Endometrial microvascular endothelial cells (primary cell): ENCODE measurements around the gene KLHDC7B. TPM values are rescaled to one million over a fixed set of nuclear protein-coding genes. Genes with fewer than 3 reads are reported as not detected.
"Not testable (repeated sequence)": the region's sequence is repeated elsewhere in the genome, so short reads cannot be mapped to it uniquely, and the experiment has no call there.

Experiments
- in situ Hi-C: cut with HindIII; loops from 2 replicates; pipeline ENCODE4 v1.10.0; 2017; ENCODE audit warnings: low sequenced_read_pairs, low pct_unique_long_range_greater_than_20kb; ENCODE audit errors: inconsistent ontology term
- total RNA-seq: library from RNA; depleted of rRNA; stranded (reverse); fragments of >200 nt; gene quantifications from one replicate; pipeline ENCODE4 v1.2.3, GENCODE V29; 2015; ENCODE audit errors: inconsistent ontology term

KLHDC7B gene
- total RNA-seq, 1 donor from 2014 or later, result not detected

GRCh38 chr22:50516068-50516467 lies 29.6 kb upstream of the KLHDC7B start:
- in situ Hi-C loops, result no loop called here

DNA sequence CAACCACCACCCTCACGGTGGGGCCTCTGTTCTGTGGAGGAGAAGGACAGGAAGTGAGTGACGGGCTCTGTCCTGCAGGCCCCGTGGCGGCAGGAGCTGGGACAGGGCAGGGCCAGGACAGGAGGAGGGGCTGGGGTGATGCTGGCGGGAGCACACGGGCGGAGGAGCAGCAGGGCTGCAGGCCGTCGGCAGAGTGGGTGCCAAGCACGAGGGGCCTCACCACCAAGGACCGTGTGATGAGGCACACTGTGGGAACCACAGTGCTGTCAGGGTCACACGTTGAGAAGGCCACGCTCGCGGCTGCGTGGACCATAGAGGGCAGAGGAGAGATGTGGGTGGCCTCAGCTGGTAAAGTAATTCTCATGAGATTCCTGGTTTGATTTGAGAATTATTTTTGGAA lies 28.8 kb upstream of the KLHDC7B start:
- in situ Hi-C loops, result no loop called here

- in situ Hi-C loops, result no loop called here
Measured at GRCh38 chr22:50517495-50518260, 28.0 kb upstream of the KLHDC7B start.

DNA sequence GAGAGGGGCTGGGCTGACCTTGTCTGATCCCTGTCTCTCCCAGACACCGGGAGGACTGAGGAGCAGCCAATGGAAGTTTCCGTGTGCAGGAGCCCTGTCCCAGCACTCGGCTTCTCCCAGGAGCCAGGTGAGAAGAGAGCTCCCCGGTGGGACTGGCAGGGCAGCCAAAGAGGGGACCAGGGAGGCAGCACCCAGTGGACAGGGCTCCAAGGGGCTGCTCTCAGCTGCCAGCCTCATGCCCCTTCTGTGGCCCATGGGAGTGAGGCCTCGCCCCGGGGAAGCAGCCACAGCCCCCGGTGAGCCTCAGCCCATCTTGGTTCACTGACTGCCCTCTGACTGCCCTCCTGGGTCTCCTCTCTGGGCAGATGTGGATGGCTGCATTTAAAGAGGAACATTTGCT lies 27.1 kb upstream of the KLHDC7B start:
- in situ Hi-C loops, result no loop called here

GRCh38 chr22:50519151-50519550 lies 26.5 kb upstream of the KLHDC7B start:
- in situ Hi-C loops, result no loop called here

DNA sequence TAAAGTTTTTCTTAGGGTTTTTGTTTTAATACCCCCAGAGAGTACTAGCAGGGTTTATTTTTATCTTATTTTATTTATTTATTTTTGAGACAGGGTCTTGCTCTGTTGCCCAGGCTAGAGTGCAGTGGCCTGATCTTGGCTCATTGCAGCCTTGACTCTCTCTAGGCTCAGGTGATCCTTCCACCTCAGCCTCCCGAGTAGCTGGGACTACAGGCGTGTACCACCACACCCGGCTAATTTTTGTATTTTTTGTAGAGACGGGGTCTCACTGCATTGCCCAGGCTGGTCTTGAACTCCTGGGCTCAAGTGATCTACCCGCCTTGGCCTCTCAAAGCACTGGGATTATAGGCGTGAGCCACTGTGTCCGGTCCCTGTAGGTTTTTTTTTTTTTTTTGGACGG lies 25.5 kb upstream of the KLHDC7B start:
- in situ Hi-C loops, result not testable (repeated sequence)

- in situ Hi-C loops, result no loop called here
Measured at GRCh38 chr22:50520826-50521453, 24.8 kb upstream of the KLHDC7B start.

GRCh38 chr22:50521710-50522109 lies 24.0 kb upstream of the KLHDC7B start:
- in situ Hi-C loops, result no loop called here

DNA sequence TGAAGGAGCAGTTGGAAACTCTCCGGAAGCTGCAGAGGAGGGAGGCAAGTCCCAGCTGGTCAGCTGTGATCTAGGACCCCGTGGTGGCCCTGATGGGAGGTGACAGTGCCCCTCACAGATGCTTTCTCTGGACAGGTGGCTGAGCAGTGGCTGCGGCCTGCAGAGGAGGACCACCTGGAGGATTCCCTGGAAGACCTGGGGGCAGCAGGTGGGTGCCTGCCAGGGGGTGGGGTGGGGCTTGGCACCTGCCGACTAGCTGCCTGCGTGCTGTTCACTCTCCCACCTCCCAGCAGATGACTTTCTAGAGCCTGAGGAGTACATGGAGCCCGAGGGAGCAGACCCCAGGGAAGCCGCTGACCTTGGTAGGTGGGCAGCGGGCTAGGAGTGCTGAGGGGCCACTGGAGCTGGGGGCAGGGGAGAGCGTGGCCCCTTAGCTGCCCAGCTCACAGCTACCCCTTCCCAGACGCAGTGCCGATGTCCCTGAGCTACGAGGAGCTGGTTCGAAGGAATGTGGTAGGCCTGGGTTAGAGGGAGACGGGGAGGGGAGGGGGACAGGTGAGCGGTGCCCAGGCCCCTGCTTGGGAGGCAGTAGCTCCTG lies 23.4 kb upstream of the KLHDC7B start:
- in situ Hi-C loops, result no loop called here

- in situ Hi-C loops, result no loop called here
Measured at GRCh38 chr22:50522806-50523438, 22.8 kb upstream of the KLHDC7B start.

DNA sequence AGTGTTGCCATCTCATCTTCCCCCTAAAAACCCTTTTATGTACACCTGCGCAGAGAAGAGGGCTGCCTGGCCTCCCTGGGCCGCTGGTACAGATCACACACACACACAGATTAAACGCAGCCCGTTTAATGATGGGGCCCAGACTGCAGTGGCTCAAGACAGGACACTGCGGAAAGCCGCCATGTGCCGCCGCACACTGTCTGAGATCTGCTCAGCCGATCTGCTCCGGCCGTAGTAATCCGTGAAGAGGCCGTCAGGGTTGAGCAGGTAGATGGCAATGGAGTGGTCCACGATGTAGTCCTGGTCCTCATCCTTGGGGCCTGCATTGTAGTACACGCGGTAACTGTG lies 22.3 kb upstream of the KLHDC7B start:
- in situ Hi-C loops, result no loop called here

GRCh38 chr22:50523806-50524675 lies 21.7 kb upstream of the KLHDC7B start:
- in situ Hi-C loops, result no loop called here

DNA sequence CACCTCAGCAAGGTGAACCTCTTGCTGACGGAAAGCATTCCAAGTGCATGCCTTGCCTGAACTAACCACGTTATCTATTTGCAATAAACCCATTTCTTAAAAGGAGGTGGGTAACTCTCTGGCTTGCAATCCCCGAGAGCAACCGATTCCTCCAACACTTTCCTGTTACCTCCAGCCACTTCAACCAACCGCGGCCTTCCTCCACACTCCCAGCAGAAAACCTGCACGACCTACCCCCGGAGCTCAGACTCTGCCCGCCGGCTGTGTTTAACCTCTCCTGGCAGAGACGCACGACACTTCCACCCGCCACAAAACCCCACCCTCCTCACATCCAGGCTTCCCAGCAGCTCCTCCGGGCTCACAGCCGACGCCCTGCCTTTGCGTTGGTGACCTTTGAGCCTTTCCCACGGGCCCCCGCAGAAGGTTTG lies 21.0 kb upstream of the KLHDC7B start:
- in situ Hi-C loops, result no loop called here

- in situ Hi-C loops, result no loop called here
Measured at GRCh38 chr22:50525104-50525857, 20.4 kb upstream of the KLHDC7B start, which contains the start of gene SCO2. Gene SCO2 (minus strand): TSS chr22:50525598. CDS start chr22:50524411, 1,187 bp downstream.

- in situ Hi-C loops, result no loop called here
Measured at GRCh38 chr22:50525858-50526107, 19.9 kb upstream of the KLHDC7B start.

DNA sequence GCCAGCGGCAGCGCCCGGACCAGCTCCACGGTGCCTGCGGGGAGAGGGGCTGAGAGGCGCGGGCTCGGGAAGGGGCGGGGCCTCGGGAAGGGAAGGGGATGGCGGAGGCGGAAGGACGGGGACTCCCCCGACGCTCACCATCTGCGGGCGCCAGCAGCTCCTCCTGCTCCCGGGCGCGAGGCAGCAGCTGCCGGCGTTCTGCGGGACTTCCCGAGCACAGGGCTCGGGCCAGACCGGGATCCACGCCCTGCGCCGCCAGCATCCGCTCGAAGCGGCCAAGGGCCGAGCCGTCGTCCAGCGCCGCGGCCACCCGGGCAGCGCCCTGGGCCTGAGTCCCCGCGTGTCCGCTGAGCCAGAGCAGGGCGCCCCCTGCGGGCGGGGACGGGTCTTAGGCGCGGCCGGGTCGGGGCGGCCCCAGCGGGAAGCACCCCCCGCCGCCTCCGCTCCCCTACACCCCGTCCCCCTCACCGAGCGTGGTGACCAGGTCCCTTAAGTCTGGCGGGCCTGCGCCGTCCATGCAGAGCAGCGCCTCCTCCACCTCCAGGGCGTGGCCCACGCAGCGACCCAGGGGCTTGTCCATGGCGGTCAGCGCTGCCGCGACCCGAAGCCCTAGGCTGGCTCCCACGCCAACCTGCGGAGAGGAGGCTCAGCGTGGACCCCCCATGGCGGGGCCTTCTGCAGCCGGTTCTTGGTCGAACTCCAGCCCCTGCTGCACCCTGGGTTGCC lies 19.4 kb upstream of the KLHDC7B start:
- in situ Hi-C loops, result no loop called here

DNA sequence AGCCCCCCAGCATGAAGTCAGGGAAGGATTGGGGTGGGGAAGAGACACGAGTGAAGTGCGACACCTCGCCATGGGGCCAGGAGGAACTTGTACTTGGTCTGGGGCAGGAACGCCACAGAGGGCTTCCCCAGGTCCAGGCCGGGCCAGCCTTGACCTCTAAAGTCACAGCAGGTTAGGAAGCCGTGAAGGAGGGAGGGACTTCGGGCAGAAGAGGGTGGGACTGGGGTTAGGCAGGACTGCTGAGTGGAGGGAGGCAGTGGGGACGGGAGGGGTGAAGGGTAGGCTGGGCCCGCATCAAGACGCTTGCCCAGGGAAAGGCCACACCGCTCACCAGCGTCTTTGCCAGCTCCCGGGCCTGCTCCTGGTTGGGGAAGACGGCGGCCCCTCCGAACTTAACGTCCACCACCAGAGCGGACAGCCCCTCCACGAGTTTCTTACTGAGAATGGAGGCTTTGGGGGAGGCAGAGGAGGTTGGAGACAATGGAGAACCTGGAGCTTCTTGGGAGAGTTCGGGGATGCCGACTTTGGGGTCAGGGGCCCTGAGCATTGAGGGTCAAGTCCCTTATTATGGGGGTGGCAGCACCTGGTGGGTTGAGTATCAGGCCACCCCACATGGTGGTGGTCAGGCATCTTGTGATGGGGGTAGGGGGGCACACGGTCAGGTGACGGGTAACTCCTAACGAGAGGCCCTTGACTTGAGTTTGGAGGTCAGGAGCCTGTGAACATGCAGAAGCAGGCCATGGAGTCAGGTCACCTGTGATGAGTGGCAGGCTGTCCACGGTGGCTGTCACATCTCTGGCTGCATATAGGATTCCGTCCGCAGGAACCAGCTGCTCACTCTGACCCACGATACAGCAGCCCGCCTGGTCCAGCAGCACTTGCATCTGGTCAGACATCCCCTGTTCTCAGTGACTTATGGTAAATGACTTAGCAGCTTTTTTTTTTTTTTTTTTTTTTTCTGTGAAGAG lies 18.6 kb upstream of the KLHDC7B start:
- in situ Hi-C loops, result no loop called here
